Mammary epithelial cell (primary cell): ENCODE results near the gene LONRF2.

Source experiments
- EZH2 ChIP-seq: IDR thresholded peaks from 2 replicates; pipeline ENCODE4 v1.6.1; 2012; ENCODE audit warnings: low read length, inconsistent platforms, borderline replicate concordance
- TF ChIP-seq, protein P1 (sequence below), 2 donors: IDR thresholded peaks in 1 of 2; conservative IDR thresholded peaks in 1 of 2; 2 replicates each; pipeline ENCODE4 v1.5.1; 2011 to 2012; ENCODE audit warnings: inconsistent platforms in 2 of 2, low read length in 2 of 2, mild to moderate bottlenecking in 2 of 2, control low read depth in 1 of 2, low read depth in 1 of 2; ENCODE audit not compliant: insufficient read depth in 1 of 2; ENCODE audit errors: extremely low read depth in 1 of 2

DNA sequence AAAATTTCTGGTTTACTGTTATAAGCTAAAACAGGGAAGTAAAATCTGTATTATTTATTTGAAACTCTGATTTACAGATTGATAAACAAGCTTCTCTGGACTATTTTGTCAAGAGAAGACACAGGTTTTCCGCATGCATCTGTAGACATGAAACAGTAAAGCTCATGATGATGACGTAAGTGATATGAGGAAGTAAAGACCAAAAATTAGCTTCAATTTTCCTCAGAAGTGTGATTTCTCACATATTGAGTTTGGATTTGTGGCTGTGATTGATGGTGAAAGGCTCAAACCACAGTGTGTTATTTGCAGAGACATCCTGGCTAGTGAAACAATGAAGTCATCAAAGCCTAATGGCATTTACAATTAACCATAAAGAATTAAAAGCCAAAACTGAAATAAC lies 12.6 kb upstream of the LONRF2 start:
- TF ChIP-seq, protein P1, sequence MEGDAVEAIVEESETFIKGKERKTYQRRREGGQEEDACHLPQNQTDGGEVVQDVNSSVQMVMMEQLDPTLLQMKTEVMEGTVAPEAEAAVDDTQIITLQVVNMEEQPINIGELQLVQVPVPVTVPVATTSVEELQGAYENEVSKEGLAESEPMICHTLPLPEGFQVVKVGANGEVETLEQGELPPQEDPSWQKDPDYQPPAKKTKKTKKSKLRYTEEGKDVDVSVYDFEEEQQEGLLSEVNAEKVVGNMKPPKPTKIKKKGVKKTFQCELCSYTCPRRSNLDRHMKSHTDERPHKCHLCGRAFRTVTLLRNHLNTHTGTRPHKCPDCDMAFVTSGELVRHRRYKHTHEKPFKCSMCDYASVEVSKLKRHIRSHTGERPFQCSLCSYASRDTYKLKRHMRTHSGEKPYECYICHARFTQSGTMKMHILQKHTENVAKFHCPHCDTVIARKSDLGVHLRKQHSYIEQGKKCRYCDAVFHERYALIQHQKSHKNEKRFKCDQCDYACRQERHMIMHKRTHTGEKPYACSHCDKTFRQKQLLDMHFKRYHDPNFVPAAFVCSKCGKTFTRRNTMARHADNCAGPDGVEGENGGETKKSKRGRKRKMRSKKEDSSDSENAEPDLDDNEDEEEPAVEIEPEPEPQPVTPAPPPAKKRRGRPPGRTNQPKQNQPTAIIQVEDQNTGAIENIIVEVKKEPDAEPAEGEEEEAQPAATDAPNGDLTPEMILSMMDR (conservative IDR thresholded peaks at IDR 0.05 in 1 of 2, IDR thresholded peaks at IDR 0.05 in 1 of 2; ENCODE audit: extremely low read depth in 1 of 2, insufficient read depth in 1 of 2, low read depth in 1 of 2, low read length in 2 of 2), result no peak
- no peak for TF ChIP-seq EZH2
